Measurements from ENCODE around the gene PVALEF.

- TF ChIP-seq SPI1 (IDR thresholded peaks at IDR 0.05; ENCODE audit: low read depth, low read length) (no peak), POLR2A (IDR thresholded peaks at IDR 0.05; ENCODE audit: low read depth, low read length) (no peak), POLR2AphosphoS5 (IDR thresholded peaks at IDR 0.05; ENCODE audit: low read depth, low read length) (no peak), POU2F2 (IDR thresholded peaks at IDR 0.05; ENCODE audit: low read depth, low read length) (no peak)
Measured at GRCh38 chr17:81143717-81144422, 21.4 kb upstream of the PVALEF start.

Measured in GM12891 (cell line).